Natural killer cell (primary cell): ENCODE measurements around the gene NKIRAS2. TPM values are rescaled to one million over a fixed set of nuclear protein-coding genes. Genes with fewer than 3 reads are reported as not detected.

ENCODE experiments used
- ATAC-seq, 3 donors: fragments of 150-1000 bp in 2 of 3; fragments of 200-7000 bp in 1 of 3; cut with Tn5 transposase; 1 replicate in 1 of 3; 2 replicates in 2 of 3; pipeline ENCODE4 v1.10.0; 2021; ENCODE audit warnings: mild to moderate bottlenecking in 2 of 3, moderate library complexity in 2 of 3
- DNase-seq, 2 donors: peaks; one replicate each; pipeline versions ENCODE4 v3.0.0 to v3.0.0-alpha.2; 2013 to 2021; ENCODE audit warnings: mixed read lengths in 1 of 2
- H3K27ac ChIP-seq: one replicate; pipeline ENCODE4 v1.5.1; 2013; ENCODE audit warnings: mild to moderate bottlenecking, low read length
- H3K27me3 ChIP-seq: one replicate; pipeline ENCODE4 v1.6.1; 2013; ENCODE audit warnings: low read length; ENCODE audit not compliant: control insufficient read depth, insufficient read depth
- H3K36me3 ChIP-seq: one replicate; pipeline ENCODE4 v1.6.1; 2013; ENCODE audit warnings: low read length; ENCODE audit not compliant: control insufficient read depth, insufficient read depth
- H3K4me1 ChIP-seq: one replicate; pipeline ENCODE4 v1.6.1; 2013; ENCODE audit warnings: low read length; ENCODE audit not compliant: control insufficient read depth, insufficient read depth
- H3K4me3 ChIP-seq: one replicate; pipeline ENCODE4 v1.5.1; 2013; ENCODE audit warnings: low read length
- H3K9me3 ChIP-seq: one replicate; pipeline ENCODE4 v1.6.1; 2013; ENCODE audit warnings: low read length; ENCODE audit not compliant: control insufficient read depth, insufficient read depth
- H3K27ac Mint-ChIP-seq, 2 donors: one replicate each; pipeline ENCODE4 v1.8.0; 2022; ENCODE audit warnings: mild to moderate bottlenecking in 2 of 2, mixed read lengths in 2 of 2, moderate library complexity in 1 of 2
- H3K27me3 Mint-ChIP-seq, 2 donors: one replicate each; pipeline ENCODE4 v1.8.0; 2022; ENCODE audit warnings: low read depth in 2 of 2, mixed read lengths in 2 of 2
- H3K36me3 Mint-ChIP-seq: one replicate; pipeline ENCODE4 v1.8.0; 2022; ENCODE audit warnings: mixed read lengths
- H3K4me1 Mint-ChIP-seq, 2 donors: one replicate each; pipeline ENCODE4 v1.8.0; 2022; ENCODE audit warnings: mixed read lengths in 2 of 2
- H3K4me3 Mint-ChIP-seq: one replicate; pipeline ENCODE4 v1.8.0; 2022; ENCODE audit warnings: mild to moderate bottlenecking, moderate library complexity, mixed read lengths
- H3K9me3 Mint-ChIP-seq, 2 donors: one replicate each; pipeline ENCODE4 v1.8.0; 2022; ENCODE audit warnings: mixed read lengths in 2 of 2
- CTCF ChIP-seq: fragments of 200-600 bp; IDR thresholded peaks from one replicate; pipeline ENCODE4 v1.8.0; 2022; ENCODE audit warnings: antibody characterized with exemption
- WGBS: methylation state at CpG from one replicate; pipeline ENCODE4 v1.1.7; 2013; ENCODE audit warnings: missing lambda C conversion rate; ENCODE audit not compliant: insufficient coverage; 5-methylcytosine and 5-hydroxymethylcytosine counted together
- intact Hi-C: fragments of 100-400 bp; cut with micrococcal nuclease; formaldehyde crosslinking; loops from one replicate; pipeline ENCODE4 v1.14.2; 2022
- total RNA-seq, 4 donors: library from RNA; stranded (reverse); fragments of 120-200 nt in 1 of 4; gene quantifications; one replicate each; pipeline versions ENCODE4 v1.2.3 to v1.2.4, GENCODE V29; 2013 to 2022

The NKIRAS2 gene
- total RNA-seq, 3 donors from 2014 or later (not counting 1 experiment from before 2014, with no cell fraction given): 17.5 to 20.9 (median 19.3) TPM

GRCh38 chr17:42025936-42026335 is 6.0 kb downstream of the NKIRAS2 start:
- Mint-ChIP-seq H3K9me3 (no peaks in the 10 kb centered on the region), H3K27ac (no peak overlapping the region), H3K27me3 (no peaks in the 10 kb centered on the region), H3K36me3 (no peaks in the 10 kb centered on the region), H3K4me3 (no peak overlapping the region), H3K4me1 (peaks cover 18 to 28% of the 10 kb centered on the region in 2 donors)
- Histone ChIP-seq H3K27ac (no peak overlapping the region), H3K36me3 (peaks cover 18% of the 10 kb centered on the region), H3K9me3 (no peaks in the 10 kb centered on the region), H3K4me1 (peaks cover 29% of the 10 kb centered on the region), H3K27me3 (no peaks in the 10 kb centered on the region), H3K4me3 (no peak overlapping the region)
- TF ChIP-seq CTCF: no peak
- no peak for ATAC-seq
- 93% methylated on average over 3 of the region's 3 CpGs for WGBS
- no peak for DNase-seq
- intact Hi-C loops: loop anchor here (1.0 kb wide), 1 partner anchor 90 kb away; no protein-coding TSS in a partner anchor

- H3K4me3 Mint-ChIP-seq: no peak overlapping the region
- 54% methylated on average over 15 of the region's 17 CpGs for WGBS
- Histone ChIP-seq H3K27me3 (no peaks in the 10 kb centered on the region), H3K36me3 (peaks cover 18% of the 10 kb centered on the region), H3K4me1 (peaks cover 26% of the 10 kb centered on the region), H3K27ac (no peak overlapping the region), H3K4me3 (no peak overlapping the region), H3K9me3 (no peaks in the 10 kb centered on the region)
- H3K27me3 Mint-ChIP-seq: no peaks in the 10 kb centered on the region
- no peak for ATAC-seq
- intact Hi-C loops: no loop called here
- H3K36me3 Mint-ChIP-seq: no peaks in the 10 kb centered on the region
- peaks cover 10 to 21% of the 10 kb centered on the region in 2 donors for H3K4me1 Mint-ChIP-seq
- no peaks in the 10 kb centered on the region for H3K9me3 Mint-ChIP-seq
- DNase-seq: no peak
- no peak for TF ChIP-seq CTCF
- H3K27ac Mint-ChIP-seq: no peak overlapping the region
These were observed 7.1 kb downstream of the NKIRAS2 start for GRCh38 chr17:42026857-42027589.

GRCh38 chr17:42027590-42027889 is 7.7 kb downstream of the NKIRAS2 start:
- Mint-ChIP-seq H3K36me3 (no peaks in the 10 kb centered on the region), H3K27ac (no peak overlapping the region), H3K4me3 (no peak overlapping the region), H3K4me1 (peaks cover 6 to 16% of the 10 kb centered on the region in 2 donors), H3K27me3 (no peaks in the 10 kb centered on the region), H3K9me3 (no peaks in the 10 kb centered on the region)
- Histone ChIP-seq H3K4me1 (peaks cover 26% of the 10 kb centered on the region), H3K27me3 (no peaks in the 10 kb centered on the region), H3K36me3 (peaks cover 13% of the 10 kb centered on the region), H3K9me3 (no peaks in the 10 kb centered on the region), H3K27ac (no peak overlapping the region), H3K4me3 (no peak overlapping the region)
- no peak for TF ChIP-seq CTCF
- no peak for DNase-seq
- ATAC-seq: no peak
- intact Hi-C loops: no loop called here
- WGBS: 92% methylated on average over 5 of the region's 5 CpGs
